ENCODE measurements around the gene SORT1.

- TF ChIP-seq CTCF (conservative IDR thresholded peaks at IDR 0.05; ENCODE audit: low read depth, low read length) = no peak
- TF ChIP-seq EZH2 (IDR thresholded peaks at IDR 0.05; ENCODE audit: low read length, unreplicated experiment) = no peak
These were observed 25.4 kb downstream of the SORT1 start for GRCh38 chr1:109372281-109372680.
